ENCODE data around the gene NDUFA13. TPM values are rescaled to one million over a fixed set of nuclear protein-coding genes. Genes with fewer than 3 reads are reported as not detected.

NDUFA13 gene
- polyA plus RNA-seq, 1 of the 3 experiments (the other 2 are of a cell fraction) = 1,828 TPM

- DNase-seq = no peak
Measured at GRCh38 chr19:19561946-19562664, 46.1 kb downstream of the NDUFA13 start.

More at GRCh38 chr19:19561946-19562664, 46.1 kb downstream of the NDUFA13 start:
- 93% methylated on average over 16 of the region's 26 CpGs for WGBS (ENCODE audit: low lambda C conversion rate)
- no peak for TF ChIP-seq YY1 (IDR thresholded peaks at IDR 0.05; ENCODE audit: low read depth)
- TF ChIP-seq USF2 (IDR thresholded peaks at IDR 0.05; ENCODE audit: borderline replicate concordance, low read depth, low read length) = no peak
- TF ChIP-seq USF1 (IDR thresholded peaks at IDR 0.05; ENCODE audit: borderline replicate concordance, low read depth) = no peak
- TF ChIP-seq POLR2AphosphoS5 (IDR thresholded peaks at IDR 0.05; ENCODE audit: low read depth, low read length) = no peak
- no peak for TF ChIP-seq IRF3 (IDR thresholded peaks at IDR 0.05; ENCODE audit: low read depth, low read length)
- TF ChIP-seq GABPA (IDR thresholded peaks at IDR 0.05; ENCODE audit: low read depth) = no peak
- no peak for TF ChIP-seq RXRA (IDR thresholded peaks at IDR 0.05; ENCODE audit: borderline replicate concordance, low read depth)
- TF ChIP-seq MXI1 (IDR thresholded peaks at IDR 0.05; ENCODE audit: low read depth, low read length) = no peak
- no peak for TF ChIP-seq SMC3 (IDR thresholded peaks at IDR 0.05; ENCODE audit: low read depth, low read length)
- no peak for TF ChIP-seq FOSL2 (IDR thresholded peaks at IDR 0.05; ENCODE audit: borderline replicate concordance, low read depth)
- no peak for TF ChIP-seq FOXM1 (IDR thresholded peaks at IDR 0.05; ENCODE audit: low read depth)
- TF ChIP-seq EZH2phosphoT487 (IDR thresholded peaks at IDR 0.05; ENCODE audit: borderline replicate concordance, low read depth) = no peak
- no peak for TF ChIP-seq GATA2 (CRISPR knock-in tag; IDR thresholded peaks at IDR 0.05)
- TF ChIP-seq FOXJ3 (CRISPR knock-in tag; IDR thresholded peaks at IDR 0.05) = no peak
- TF ChIP-seq MEF2A (IDR thresholded peaks at IDR 0.05; ENCODE audit: borderline replicate concordance, low read depth) = no peak
- TF ChIP-seq, protein P1, sequence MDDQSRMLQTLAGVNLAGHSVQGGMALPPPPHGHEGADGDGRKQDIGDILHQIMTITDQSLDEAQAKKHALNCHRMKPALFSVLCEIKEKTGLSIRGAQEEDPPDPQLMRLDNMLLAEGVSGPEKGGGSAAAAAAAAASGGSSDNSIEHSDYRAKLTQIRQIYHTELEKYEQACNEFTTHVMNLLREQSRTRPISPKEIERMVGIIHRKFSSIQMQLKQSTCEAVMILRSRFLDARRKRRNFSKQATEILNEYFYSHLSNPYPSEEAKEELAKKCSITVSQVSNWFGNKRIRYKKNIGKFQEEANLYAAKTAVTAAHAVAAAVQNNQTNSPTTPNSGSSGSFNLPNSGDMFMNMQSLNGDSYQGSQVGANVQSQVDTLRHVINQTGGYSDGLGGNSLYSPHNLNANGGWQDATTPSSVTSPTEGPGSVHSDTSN (IDR thresholded peaks at IDR 0.05) = no peak
- no peak for TF ChIP-seq TEAD4 (IDR thresholded peaks at IDR 0.05; ENCODE audit: borderline replicate concordance, insufficient read depth)
- no peak for TF ChIP-seq CHD2 (IDR thresholded peaks at IDR 0.05; ENCODE audit: low read length, partially characterized antibody)
- Histone ChIP-seq H3K36me3 (replicated peaks in 1 of 2; ENCODE audit: control insufficient read depth in 1 of 2, insufficient read depth in 2 of 2, low read length in 1 of 2) (no peaks in the 10 kb centered on the region), H2AFZ (ENCODE audit: low read depth) (no peak overlapping the region), H4K20me1 (ENCODE audit: insufficient read depth) (no peaks in the 10 kb centered on the region), H3K27me3 (ENCODE audit: insufficient read depth) (no peaks in the 10 kb centered on the region), H3F3A (replicated peaks; ENCODE audit: insufficient read depth) (no peaks in the 10 kb centered on the region), H3K9me3 (no peaks in the 10 kb centered on the region), H3K79me2 (ENCODE audit: insufficient read depth) (no peaks in the 10 kb centered on the region), H3K9ac (no peak overlapping the region), H3K9me2 (no peaks in the 10 kb centered on the region), H3K4me1 (ENCODE audit: control insufficient read depth in 1 of 2, insufficient read depth in 2 of 2, low read depth in 1 of 2, low read length in 1 of 2) (no peaks in the 10 kb centered on the region; a peak in 1 of 4 replicates), H3K4me2 (no peak overlapping the region), H3K4me3 (ENCODE audit: low read depth in 2 of 2, low read length in 1 of 2) (no peak overlapping the region), H3K27ac (ENCODE audit: low read depth in 2 of 2, low read length in 1 of 2) (no peak overlapping the region)
- ChIA-PET CTCF (interaction anchor here (0.7 to 1.1 kb wide), 3 partner anchors 14 to 30 kb away, joined by 3 read pairs; no protein-coding TSS in a partner anchor), POLR2A (no interaction called here)

Measured in SK-N-SH (cell line).